Upper lobe of left lung (tissue), 6 donors: Measurements from ENCODE around the gene TEDDM1. TPM values are rescaled to one million over a fixed set of nuclear protein-coding genes. Genes with fewer than 3 reads are reported as not detected.

Source experiments
- ATAC-seq, 2 donors: fragments of 200-7000 bp; cut with Tn5 transposase; one replicate each; pipeline ENCODE4 v1.9.1; 2022; ENCODE audit warnings: mild to moderate bottlenecking in 2 of 2, moderate library complexity in 2 of 2; ENCODE audit not compliant: low FRiP score in 2 of 2
- DNase-seq, 2 donors: peaks; one replicate each; pipeline ENCODE4 v3.0.0-alpha.2; 2019 to 2020
- H3K27ac ChIP-seq, 4 donors: fragments of 200-600 bp; sonication (generic); one replicate each; pipeline ENCODE4 v1.5.1; 2016 to 2019
- H3K27me3 ChIP-seq, 4 donors: fragments of 200-600 bp; sonication (generic); one replicate each; pipeline ENCODE4 v1.5.1; 2017 to 2019
- H3K36me3 ChIP-seq, 4 donors: fragments of 200-600 bp; sonication (generic); one replicate each; pipeline ENCODE4 v1.5.1; 2016 to 2019
- H3K4me1 ChIP-seq, 4 donors: fragments of 200-600 bp; sonication (generic); one replicate each; pipeline ENCODE4 v1.5.1; 2018 to 2019
- H3K4me3 ChIP-seq, 4 donors: fragments of 200-600 bp; sonication (generic); one replicate each; pipeline ENCODE4 v1.5.1; 2017 to 2019; ENCODE audit warnings: mild to moderate bottlenecking in 2 of 4, moderate library complexity in 1 of 4
- H3K9me3 ChIP-seq, 4 donors: fragments of 200-600 bp; sonication (generic); one replicate each; pipeline ENCODE4 v1.5.1; 2018 to 2019
- CTCF ChIP-seq, 6 experiments: fragments of 450-650 bp in 4 of 6; fragments of 200-600 bp in 2 of 6; sonication (generic) in 2 of 6; IDR thresholded peaks; one replicate each; pipeline ENCODE4 v1.5.1; 2016 to 2019; ENCODE audit warnings: antibody characterized with exemption in 6 of 6
- EP300 ChIP-seq, 4 donors: sonication (generic); formaldehyde crosslinking; IDR thresholded peaks; one replicate each; pipeline ENCODE4 v1.5.1; 2017; ENCODE audit warnings: antibody characterized with exemption in 4 of 4, control low read depth in 2 of 4
- POLR2A ChIP-seq, 4 donors: fragments of 450-650 bp; IDR thresholded peaks; one replicate each; pipeline ENCODE4 v1.5.1; 2016 to 2017; ENCODE audit warnings: antibody characterized with exemption in 4 of 4, mild to moderate bottlenecking in 2 of 4
- POLR2AphosphoS5 ChIP-seq, 2 donors: sonication (generic); formaldehyde crosslinking; IDR thresholded peaks; one replicate each; pipeline ENCODE4 v1.5.1; 2017; ENCODE audit warnings: antibody characterized with exemption in 2 of 2
- WGBS, 2 donors: methylation state at CpG; one replicate each; pipeline ENCODE4 v1.1.5; 2017 to 2018; 5-methylcytosine and 5-hydroxymethylcytosine counted together
- total RNA-seq, 6 donors: library from RNA; depleted of rRNA in 4 of 6; stranded (reverse); fragments of >200 nt in 4 of 6; gene quantifications; one replicate each; pipeline versions ENCODE4 v1.1.0 to v1.2.1, GENCODE V29; 2016 to 2021
- donor health status: DM: no; HTN: no; CAD: no; lungs with moderate emphysema.
- donor health status: DM: no; HTN: yes; CAD: no; lungs with severe emphysema.

Gene TEDDM1
- total RNA-seq, 6 donors from 2014 or later, result not detected

DNA sequence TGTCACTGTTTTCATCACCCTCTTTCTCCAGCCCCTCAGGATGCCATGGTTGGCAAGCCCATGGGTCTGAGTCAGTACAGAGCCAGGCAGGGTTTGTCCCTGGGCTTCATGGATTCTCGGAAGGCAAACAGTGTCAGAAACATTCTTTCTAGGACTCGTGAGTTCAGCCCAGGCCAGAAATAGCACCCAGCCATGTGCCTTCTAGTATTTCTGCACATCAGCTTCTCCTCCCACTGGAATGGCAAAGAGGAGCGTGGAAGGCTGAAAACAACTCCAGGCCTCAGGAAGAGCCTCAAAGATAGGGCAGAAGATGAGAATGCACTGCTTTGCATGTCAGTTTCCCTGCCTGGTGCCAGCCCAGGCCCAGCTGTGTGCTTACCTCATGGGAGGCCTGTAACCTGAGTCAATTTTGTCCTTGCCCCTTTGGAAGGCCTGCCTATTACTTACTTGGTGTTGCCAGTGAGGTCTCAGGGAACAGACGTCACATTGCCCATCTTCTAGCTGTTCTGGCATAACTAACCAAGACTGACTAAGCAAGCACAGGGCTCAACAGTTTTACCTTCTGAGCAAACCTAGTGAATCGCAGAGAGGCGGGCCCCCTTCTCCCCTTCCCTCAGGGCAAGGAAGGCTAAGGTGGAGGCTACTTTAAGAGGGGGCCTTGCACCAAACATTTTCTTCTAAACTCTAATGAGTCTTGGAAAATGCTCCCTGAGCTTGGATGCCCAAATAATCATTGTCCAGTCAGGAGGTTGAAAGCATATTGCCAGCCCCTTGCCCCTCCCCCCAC, 51.3 kb downstream of the TEDDM1 start:
- Histone ChIP-seq H3K27ac (no peak overlapping the region), H3K4me3 (no peak overlapping the region), H3K36me3 (no peaks in the 10 kb centered on the region), H3K4me1 (no peaks in the 10 kb centered on the region), H3K9me3 (no peaks in the 10 kb centered on the region), H3K27me3 (no peaks in the 10 kb centered on the region)
- WGBS, 2 donors, result 86 to 89% methylated on average over 5 to 6 of the region's 6 CpGs
- DNase-seq (no peak), ATAC-seq (peak in 1 of 2 donors; percentile 22)
- TF ChIP-seq CTCF (IDR thresholded peaks at IDR 0.05) (no peak), EP300 (IDR thresholded peaks at IDR 0.05) (no peak), POLR2A (IDR thresholded peaks at IDR 0.05) (no peak), POLR2AphosphoS5 (IDR thresholded peaks at IDR 0.05) (no peak)

Other genes starting within 250 kb of the TEDDM1 start
- gene GLUL, start 8.9 kb downstream of the TEDDM1 start, total RNA-seq, result 1,000 to 10,000 TPM; 1,145 to 1,831 (median 1,583) TPM
- not detected for gene RGSL1, start 49.5 kb upstream of the TEDDM1 start, total RNA-seq
- gene RNASEL, start 188.6 kb upstream of the TEDDM1 start, total RNA-seq, result 10 to 100 TPM in 4 of 6 donors, 1 to 10 TPM in 2; 8.5 to 16.8 (median 12.0) TPM
- gene RGS16, start 203.7 kb upstream of the TEDDM1 start, total RNA-seq, result 10 to 100 TPM in 4 of 6 donors, 1 to 10 TPM in 2; 3.1 to 27.2 (median 16.2) TPM